HEK293 (cell line): ENCODE results near the gene ARHGAP25.

Experiments
- CTCF ChIP-seq: fragments of 450-650 bp; formaldehyde crosslinking; IDR thresholded peaks from 2 replicates; pipeline ENCODE4 v1.5.1; 2016; ENCODE audit warnings: missing biosample characterization, missing genetic modification characterization
- FEZF1 ChIP-seq: fragments of 450-650 bp; formaldehyde crosslinking; IDR thresholded peaks from 2 replicates; pipeline ENCODE4 v1.5.1; 2016; ENCODE audit warnings: missing biosample characterization, missing genetic modification characterization
- GLI4 ChIP-seq: fragments of 450-650 bp; formaldehyde crosslinking; IDR thresholded peaks from 2 replicates; pipeline ENCODE4 v1.5.1; 2016; ENCODE audit warnings: missing biosample characterization, missing genetic modification characterization
- HOXC10 ChIP-seq: sonication (generic); formaldehyde crosslinking; IDR thresholded peaks from 2 replicates; pipeline ENCODE4 v1.8.1; 2023; ENCODE audit warnings: mild to moderate bottlenecking, missing genetic modification reagents
- IKZF3 ChIP-seq: fragments of 450-650 bp; IDR thresholded peaks from 2 replicates; pipeline ENCODE4 v1.5.0; 2018; ENCODE audit warnings: missing biosample characterization, mild to moderate bottlenecking, missing genetic modification characterization, moderate library complexity
- OSR2 ChIP-seq: fragments of 450-650 bp; formaldehyde crosslinking; IDR thresholded peaks from 2 replicates; pipeline ENCODE4 v1.5.1; 2016; ENCODE audit warnings: missing biosample characterization, missing genetic modification characterization
- PRDM2 ChIP-seq: fragments of 450-650 bp; formaldehyde crosslinking; IDR thresholded peaks from 2 replicates; pipeline ENCODE4 v1.5.1; 2016; ENCODE audit warnings: missing biosample characterization, missing genetic modification characterization, borderline replicate concordance
- ZBTB8A ChIP-seq: fragments of 450-650 bp; formaldehyde crosslinking; IDR thresholded peaks from 2 replicates; pipeline ENCODE4 v1.5.1; 2016; ENCODE audit warnings: missing biosample characterization, missing genetic modification characterization
- ZNF223 ChIP-seq: fragments of 450-650 bp; formaldehyde crosslinking; IDR thresholded peaks from 2 replicates; pipeline ENCODE4 v1.5.1; 2016; ENCODE audit warnings: missing biosample characterization, missing genetic modification characterization
- ZNF274 ChIP-seq, 2 experiments: fragments of 200-500 bp in 1 of 2; fragments of 450-650 bp in 1 of 2; sonication (Bioruptor generic) in 1 of 2; formaldehyde crosslinking in 1 of 2; IDR thresholded peaks; 2 replicates each; pipeline versions ENCODE4 v1.5.1 to v1.6.1; 2014 to 2016; ENCODE audit warnings: borderline replicate concordance in 1 of 2, inconsistent platforms in 1 of 2, low read length in 1 of 2, missing biosample characterization in 1 of 2, missing genetic modification characterization in 1 of 2
- ZNF629 ChIP-seq: fragments of 450-650 bp; formaldehyde crosslinking; IDR thresholded peaks from 2 replicates; pipeline ENCODE4 v1.5.1; 2017; ENCODE audit warnings: missing biosample characterization, missing genetic modification characterization
- ZNF660 ChIP-seq: fragments of 450-650 bp; IDR thresholded peaks from 2 replicates; pipeline ENCODE4 v1.5.1; 2018; ENCODE audit warnings: missing biosample characterization, mild to moderate bottlenecking, missing genetic modification characterization

- TF ChIP-seq FEZF1 (tag by site-specific recombination): no peak
- no peak for TF ChIP-seq ZNF660 (tag by site-specific recombination)
- TF ChIP-seq ZNF629 (tag by site-specific recombination): no peak
- no peak for TF ChIP-seq CTCF (tag by site-specific recombination)
- TF ChIP-seq ZNF223 (tag by site-specific recombination): no peak
- no peak for TF ChIP-seq PRDM2 (tag by site-specific recombination)
- no peak for TF ChIP-seq GLI4 (tag by site-specific recombination)
- no peak for TF ChIP-seq OSR2 (tag by site-specific recombination)
- TF ChIP-seq HOXC10: no peak
- TF ChIP-seq ZNF274 (IDR thresholded peaks at IDR 0.05; ENCODE audit: low read length): no peak
- TF ChIP-seq ZNF274 (tag by site-specific recombination; IDR thresholded peaks at IDR 0.05; ENCODE audit: borderline replicate concordance): no peak
- no peak for TF ChIP-seq ZBTB8A (tag by site-specific recombination)
- TF ChIP-seq IKZF3 (tag by site-specific recombination): no peak
Measured at GRCh38 chr2:68727683-68728375, 6.8 kb upstream of the ARHGAP25 start.
